SK-N-MC (cell line): Measurements from ENCODE around the gene SAA2.

Experiments used
- EZH2 ChIP-seq: fragments of 200-600 bp; sonication (generic); IDR thresholded peaks from one replicate; pipeline ENCODE4 v1.6.1; 2017; ENCODE audit warnings: antibody characterized with exemption
- FOXP2 ChIP-seq: optimal IDR thresholded peaks from 2 replicates; pipeline ENCODE3; 2011; ENCODE audit warnings: mild to moderate bottlenecking, moderate library complexity; ENCODE audit not compliant: insufficient read depth; ENCODE audit errors: extremely low read length, control extremely low read depth
- POLR2AphosphoS5 ChIP-seq: IDR thresholded peaks from 2 replicates; pipeline ENCODE4 v1.6.1; 2012; ENCODE audit warnings: mild to moderate bottlenecking, low read depth, low read length, borderline replicate concordance

DNA sequence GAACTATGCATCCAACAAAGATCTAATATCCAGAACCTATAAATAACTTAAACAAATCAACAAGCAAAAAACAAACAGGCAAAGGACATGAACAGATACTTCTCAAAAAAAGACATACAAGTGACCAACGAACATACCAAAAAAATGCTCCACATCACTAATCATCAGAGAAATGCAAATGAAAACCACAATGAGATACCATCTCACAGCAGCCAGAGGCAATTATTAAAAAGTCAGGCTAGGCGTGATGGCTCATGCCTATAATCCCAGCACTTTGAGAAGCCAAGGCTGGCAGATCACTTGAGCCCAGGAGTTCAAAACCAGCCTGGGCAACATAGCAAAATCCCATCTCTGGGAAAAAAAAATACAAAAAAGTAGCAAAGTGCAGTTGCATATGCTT lies 22.6 kb downstream of the SAA2 start:
- no peak for TF ChIP-seq EZH2
- no peak for TF ChIP-seq POLR2AphosphoS5
- TF ChIP-seq FOXP2 = no peak
